Effector memory CD4-positive, alpha-beta T cell (primary cell): ENCODE data around the gene CYP4B1.
"Not testable (repeated sequence)": the region's sequence is repeated elsewhere in the genome, so short reads cannot be mapped to it uniquely, and the experiment has no call there.

Experiments used
- DNase-seq, 3 donors: peaks; one replicate each; pipeline ENCODE4 v3.0.0-alpha.2; 2020
- H3K27ac ChIP-seq: 2 replicates; pipeline ENCODE4 v1.7.0; 2013; ENCODE audit warnings: mild to moderate bottlenecking, low read length, moderate library complexity; ENCODE audit not compliant: insufficient read depth, poor library complexity, severe bottlenecking
- H3K27me3 ChIP-seq: replicated peaks from 2 replicates; pipeline ENCODE4 v1.7.0; 2013; ENCODE audit warnings: mild to moderate bottlenecking, low read length; ENCODE audit not compliant: insufficient read depth, control insufficient read depth, poor library complexity, severe bottlenecking
- H3K36me3 ChIP-seq: 2 replicates; pipeline ENCODE4 v1.7.0; 2013; ENCODE audit warnings: mild to moderate bottlenecking, low read length, moderate library complexity; ENCODE audit not compliant: control insufficient read depth, insufficient read depth
- H3K4me1 ChIP-seq: 2 replicates; pipeline ENCODE4 v1.7.0; 2013; ENCODE audit warnings: low read length, mild to moderate bottlenecking; ENCODE audit not compliant: control insufficient read depth, insufficient read depth, poor library complexity, severe bottlenecking
- H3K4me3 ChIP-seq: 2 replicates; pipeline ENCODE4 v1.7.0; 2013; ENCODE audit warnings: low read length, low read depth, mild to moderate bottlenecking; ENCODE audit not compliant: insufficient read depth, poor library complexity, severe bottlenecking
- H3K9me3 ChIP-seq: 2 replicates; pipeline ENCODE4 v1.7.0; 2013; ENCODE audit warnings: mild to moderate bottlenecking, low read length, moderate library complexity; ENCODE audit not compliant: control insufficient read depth

CYP4B1 gene

DNA sequence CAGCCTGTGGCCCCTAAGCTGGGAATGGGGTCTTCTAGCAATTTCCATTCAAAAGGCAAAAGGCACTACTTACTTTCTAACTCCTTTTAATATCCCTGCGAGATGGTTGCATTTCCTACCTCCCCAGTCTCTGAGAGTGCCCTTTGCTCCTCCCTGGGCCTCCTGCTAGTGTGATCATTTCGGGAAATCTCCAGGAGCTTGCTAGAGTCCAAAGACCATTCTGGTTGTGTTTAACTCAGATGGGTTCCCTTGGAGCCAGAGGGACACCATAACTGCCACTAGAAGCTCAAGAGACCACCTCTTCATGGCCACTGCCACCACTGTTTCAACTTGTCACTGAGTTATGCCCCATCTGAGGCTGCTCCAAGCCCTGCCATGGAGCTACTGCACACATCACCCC, 34.4 kb upstream of the CYP4B1 start:
- Histone ChIP-seq H3K36me3 (no peaks in the 10 kb centered on the region), H3K27me3 (peaks cover 3% of the 10 kb centered on the region)
- DNase-seq = no peak

DNA sequence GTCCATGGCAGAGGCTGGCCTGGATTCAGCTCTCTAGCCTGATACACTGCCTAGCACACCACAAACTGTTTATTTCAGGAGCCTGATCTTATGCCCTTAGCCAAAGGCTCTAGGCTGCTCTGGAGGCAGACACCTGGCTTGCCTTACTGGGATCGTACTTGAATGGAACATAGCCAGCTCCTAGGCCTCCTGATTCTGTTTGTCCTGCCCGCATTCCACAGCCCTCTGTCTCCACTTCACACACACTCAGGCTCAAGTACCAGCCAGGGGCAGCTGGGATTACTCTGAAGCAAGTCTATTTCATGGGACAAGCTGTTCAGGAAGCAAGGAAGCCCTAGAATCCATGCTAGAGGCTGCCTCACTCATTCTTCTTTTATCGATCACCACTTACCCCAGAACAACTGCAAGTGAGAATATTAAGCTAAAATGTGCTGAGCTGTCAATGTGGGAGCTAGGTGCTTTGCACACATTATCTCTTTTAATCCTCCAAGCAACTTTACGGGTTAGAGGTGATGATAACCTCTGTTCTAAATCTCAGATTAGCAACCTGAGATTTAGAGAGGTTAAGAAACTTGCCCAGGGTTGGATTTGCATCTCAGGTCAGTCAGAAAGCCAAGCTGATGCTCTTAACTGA, 31.1 kb upstream of the CYP4B1 start:
- no peak for DNase-seq
- Histone ChIP-seq H3K36me3 (no peaks in the 10 kb centered on the region), H3K27ac (no peak overlapping the region), H3K27me3 (peaks cover 3% of the 10 kb centered on the region), H3K4me3 (no peak overlapping the region), H3K4me1 (no peaks in the 10 kb centered on the region), H3K9me3 (peaks cover 11% of the 10 kb centered on the region)

More for the DNA sequence above, 34.4 kb upstream of the CYP4B1 start:
- Histone ChIP-seq H3K27ac (no peak overlapping the region), H3K4me3 (no peak overlapping the region), H3K4me1 (no peaks in the 10 kb centered on the region), H3K9me3 (no peaks in the 10 kb centered on the region)

DNA sequence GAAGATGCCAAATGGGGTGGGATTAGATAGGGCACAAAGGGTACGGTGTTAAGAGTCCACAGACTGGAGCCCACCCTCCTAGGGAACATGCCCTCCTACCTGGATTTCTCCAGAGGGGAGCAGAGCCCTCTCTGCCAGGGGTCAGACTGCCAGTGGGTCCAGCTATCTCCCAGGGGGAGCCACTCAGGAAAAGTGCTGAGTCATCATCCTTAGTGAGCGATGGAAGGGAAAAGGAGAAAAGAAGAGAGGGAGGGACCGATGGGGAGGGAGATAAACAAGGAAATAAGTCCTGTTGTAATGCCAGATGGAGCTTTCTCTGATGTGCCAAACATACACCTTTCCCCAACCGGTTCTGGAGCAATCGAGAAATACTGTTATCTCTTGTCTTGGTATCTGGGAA, 30.4 kb upstream of the CYP4B1 start:
- no peak for DNase-seq

DNA sequence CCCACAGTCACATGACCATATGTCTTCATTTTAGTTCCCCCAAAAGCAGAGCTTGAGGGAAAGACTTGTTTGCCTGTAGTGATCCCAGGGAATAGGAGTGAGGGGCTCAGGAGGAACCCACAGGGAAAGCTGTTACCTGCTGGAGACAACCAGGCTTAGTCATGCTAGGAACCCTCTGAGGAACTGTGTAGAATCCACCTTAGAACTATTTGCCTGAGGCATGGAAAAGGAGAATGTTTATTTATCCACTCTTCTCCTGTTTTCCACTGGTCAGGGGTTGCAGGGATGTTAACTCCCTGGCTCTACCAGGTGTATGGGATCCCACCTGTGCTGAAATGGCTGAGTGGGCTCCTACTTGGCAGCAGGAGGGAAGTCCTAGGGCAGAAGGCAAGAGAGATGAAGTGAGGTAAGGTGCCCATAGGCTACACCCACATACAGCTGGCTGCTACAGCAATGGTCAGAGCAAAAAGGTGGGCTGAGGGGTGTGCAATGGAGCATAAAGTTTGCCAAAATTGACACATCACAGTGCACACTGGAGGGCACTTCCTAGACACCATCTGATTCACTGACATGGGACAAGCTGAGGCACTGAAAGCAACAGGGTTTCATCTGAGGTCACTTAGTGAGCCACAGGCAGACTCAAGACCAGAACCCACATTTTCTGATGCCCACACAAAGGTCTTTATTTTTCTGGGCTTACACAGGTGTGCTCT, 29.7 kb upstream of the CYP4B1 start:
- H3K9me3 ChIP-seq = peaks cover 11% of the 10 kb centered on the region
- no peak for DNase-seq
- no peak overlapping the region for H3K4me3 ChIP-seq
- no peaks in the 10 kb centered on the region for H3K4me1 ChIP-seq
- H3K27ac ChIP-seq = no peak overlapping the region
- H3K27me3 ChIP-seq = peaks cover 3% of the 10 kb centered on the region
- H3K36me3 ChIP-seq = no peaks in the 10 kb centered on the region

More for the DNA sequence above, 30.4 kb upstream of the CYP4B1 start:
- Histone ChIP-seq H3K4me1 (no peaks in the 10 kb centered on the region), H3K9me3 (peaks cover 11% of the 10 kb centered on the region), H3K27ac (no peak overlapping the region), H3K36me3 (no peaks in the 10 kb centered on the region), H3K27me3 (peaks cover 3% of the 10 kb centered on the region), H3K4me3 (no peak overlapping the region)

GRCh38 chr1:46770541-46770940, 28.3 kb upstream of the CYP4B1 start:
- no peak for DNase-seq
- no peaks in the 10 kb centered on the region for H3K4me1 ChIP-seq
- no peak overlapping the region for H3K27ac ChIP-seq
- H3K9me3 ChIP-seq = peaks cover 11% of the 10 kb centered on the region
- no peak overlapping the region for H3K4me3 ChIP-seq
- peaks cover 3% of the 10 kb centered on the region for H3K27me3 ChIP-seq
- no peaks in the 10 kb centered on the region for H3K36me3 ChIP-seq

- no peaks in the 10 kb centered on the region for H3K27me3 ChIP-seq
- H3K36me3 ChIP-seq = no peaks in the 10 kb centered on the region
- no peak overlapping the region for H3K27ac ChIP-seq
- peaks cover 11% of the 10 kb centered on the region for H3K9me3 ChIP-seq
- no peaks in the 10 kb centered on the region for H3K4me1 ChIP-seq
- no peak overlapping the region for H3K4me3 ChIP-seq
- DNase-seq = no peak
These were observed 26.3 kb upstream of the CYP4B1 start for GRCh38 chr1:46772571-46772970.

DNA sequence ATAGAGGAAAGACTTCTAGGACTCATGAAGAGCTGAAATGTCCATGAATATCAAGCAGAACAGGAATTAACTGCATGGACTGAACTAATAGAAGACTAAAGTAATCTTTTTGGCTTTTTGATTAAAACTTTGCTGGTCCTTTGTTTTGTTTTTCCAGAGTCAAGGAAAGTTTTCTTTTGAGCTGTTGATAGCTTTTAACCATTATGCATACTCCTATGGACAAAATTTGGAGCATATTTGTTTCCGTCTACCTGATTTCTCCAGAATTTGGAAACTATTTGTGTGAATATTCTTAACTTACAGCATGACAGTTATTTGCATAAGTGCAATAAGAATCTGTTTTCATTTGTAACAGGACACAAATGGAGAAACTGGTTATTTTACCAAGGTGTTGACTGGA, 24.5 kb upstream of the CYP4B1 start:
- no peaks in the 10 kb centered on the region for H3K4me1 ChIP-seq
- H3K36me3 ChIP-seq = no peaks in the 10 kb centered on the region
- no peaks in the 10 kb centered on the region for H3K27me3 ChIP-seq
- peaks cover 11% of the 10 kb centered on the region for H3K9me3 ChIP-seq
- no peak for DNase-seq
- H3K27ac ChIP-seq = no peak overlapping the region
- H3K4me3 ChIP-seq = no peak overlapping the region

GRCh38 chr1:46778456-46778855, 20.4 kb upstream of the CYP4B1 start:
- H3K4me1 ChIP-seq, H3K27me3 ChIP-seq, H3K27ac ChIP-seq, H3K9me3 ChIP-seq, H3K36me3 ChIP-seq, H3K4me3 ChIP-seq, DNase-seq: not testable (repeated sequence)

DNA sequence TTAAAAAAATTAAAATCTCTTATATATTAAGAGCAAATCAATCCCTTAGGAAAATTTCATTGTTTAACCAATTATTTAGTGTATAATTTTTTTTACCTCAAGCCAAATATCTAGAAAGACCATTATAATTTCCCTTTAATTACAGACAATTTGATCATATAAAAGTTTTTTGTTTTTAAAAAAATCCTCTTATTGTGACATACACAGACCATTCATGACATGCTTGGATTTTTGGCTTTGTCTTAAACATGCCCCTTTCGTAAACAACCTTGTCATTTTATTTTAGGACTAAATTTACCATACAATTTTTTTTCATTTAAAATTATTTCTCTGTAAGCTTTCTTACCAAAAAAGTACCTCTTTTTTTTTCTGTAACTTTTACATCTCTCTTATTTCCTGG, 14.2 kb upstream of the CYP4B1 start:
- Histone ChIP-seq H3K36me3 (no peaks in the 10 kb centered on the region), H3K9me3 (no peaks in the 10 kb centered on the region), H3K4me1 (no peaks in the 10 kb centered on the region), H3K27ac (no peak overlapping the region), H3K27me3 (no peaks in the 10 kb centered on the region), H3K4me3 (no peak overlapping the region)
- no peak for DNase-seq

DNA sequence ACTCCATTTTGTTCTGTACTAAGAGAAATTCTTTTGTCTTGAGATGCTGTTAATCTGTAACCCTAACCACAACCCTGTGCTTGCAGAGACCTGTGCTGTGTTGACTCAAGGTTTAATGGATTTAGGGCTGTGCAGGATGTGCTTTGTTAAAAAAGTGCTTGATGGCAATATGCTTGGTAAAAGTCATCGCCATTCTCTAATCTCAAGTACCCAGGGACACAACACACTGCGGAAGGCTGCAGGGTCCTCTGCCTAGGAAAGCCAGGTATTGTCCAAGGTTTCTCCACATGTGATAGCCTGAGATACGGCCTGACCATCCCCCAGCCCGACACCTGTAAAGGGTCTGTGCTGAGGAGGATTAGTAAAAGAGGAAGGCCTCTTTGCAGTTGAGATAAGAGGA, 10.2 kb upstream of the CYP4B1 start:
- not testable (repeated sequence) for H3K4me3 ChIP-seq, H3K4me1 ChIP-seq, H3K27me3 ChIP-seq, H3K36me3 ChIP-seq, H3K9me3 ChIP-seq, DNase-seq, H3K27ac ChIP-seq
